Measurements from ENCODE around the gene MUC6.

DNA sequence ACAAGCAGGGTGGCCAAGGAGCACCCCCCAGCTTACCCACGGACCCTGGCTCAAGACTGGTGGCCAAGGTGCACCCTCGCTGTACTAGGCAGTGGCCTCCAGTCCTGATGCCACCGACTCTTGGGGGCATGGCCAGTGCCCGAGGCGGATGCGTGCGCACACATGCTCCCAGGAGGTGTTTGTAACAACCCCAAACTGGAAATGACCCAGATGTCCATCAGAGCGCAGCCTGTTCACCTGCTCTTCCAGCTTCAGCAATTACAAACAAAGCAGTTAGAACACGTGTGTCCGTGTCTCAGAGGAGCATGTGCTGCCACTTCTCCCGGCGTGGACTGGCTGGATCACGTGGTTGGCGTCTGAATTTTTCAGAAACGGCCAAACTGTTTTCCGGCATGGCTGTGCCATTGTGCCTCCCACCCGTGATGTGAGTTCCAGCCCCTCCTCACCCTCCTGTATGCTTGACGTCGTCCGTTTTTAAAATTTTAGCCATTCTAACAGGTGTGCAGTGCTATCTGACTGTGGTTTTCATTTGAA, 7.1 kb upstream of the MUC6 start:
- TF ChIP-seq, protein P1, sequence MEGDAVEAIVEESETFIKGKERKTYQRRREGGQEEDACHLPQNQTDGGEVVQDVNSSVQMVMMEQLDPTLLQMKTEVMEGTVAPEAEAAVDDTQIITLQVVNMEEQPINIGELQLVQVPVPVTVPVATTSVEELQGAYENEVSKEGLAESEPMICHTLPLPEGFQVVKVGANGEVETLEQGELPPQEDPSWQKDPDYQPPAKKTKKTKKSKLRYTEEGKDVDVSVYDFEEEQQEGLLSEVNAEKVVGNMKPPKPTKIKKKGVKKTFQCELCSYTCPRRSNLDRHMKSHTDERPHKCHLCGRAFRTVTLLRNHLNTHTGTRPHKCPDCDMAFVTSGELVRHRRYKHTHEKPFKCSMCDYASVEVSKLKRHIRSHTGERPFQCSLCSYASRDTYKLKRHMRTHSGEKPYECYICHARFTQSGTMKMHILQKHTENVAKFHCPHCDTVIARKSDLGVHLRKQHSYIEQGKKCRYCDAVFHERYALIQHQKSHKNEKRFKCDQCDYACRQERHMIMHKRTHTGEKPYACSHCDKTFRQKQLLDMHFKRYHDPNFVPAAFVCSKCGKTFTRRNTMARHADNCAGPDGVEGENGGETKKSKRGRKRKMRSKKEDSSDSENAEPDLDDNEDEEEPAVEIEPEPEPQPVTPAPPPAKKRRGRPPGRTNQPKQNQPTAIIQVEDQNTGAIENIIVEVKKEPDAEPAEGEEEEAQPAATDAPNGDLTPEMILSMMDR (IDR thresholded peaks at IDR 0.05) = no peak
- no peak for TF ChIP-seq POLR2AphosphoS5 (IDR thresholded peaks at IDR 0.05; ENCODE audit: low read depth, low read length)
